Fibroblast of lung (primary cell): ENCODE measurements around the gene SEPTIN12. TPM values are rescaled to one million over a fixed set of nuclear protein-coding genes. Genes with fewer than 3 reads are reported as not detected.

Experiments
- DNase-seq, 2 donors: peaks; one replicate each; pipeline versions ENCODE4 v3.0.0 to v3.0.0-alpha.2; 2010; ENCODE audit warnings: low read depth in 2 of 2
- H2AFZ ChIP-seq: 2 replicates; pipeline ENCODE4 v1.5.1; 2012; ENCODE audit warnings: low read length, control low read depth, inconsistent platforms
- H3K27ac ChIP-seq: 2 replicates; pipeline ENCODE4 v1.5.1; 2011; ENCODE audit warnings: low read length, control low read depth; ENCODE audit not compliant: insufficient read depth
- H3K27me3 ChIP-seq: 2 replicates; pipeline ENCODE4 v1.5.1; 2011; ENCODE audit warnings: mild to moderate bottlenecking, low read length; ENCODE audit not compliant: control insufficient read depth, insufficient read depth
- H3K36me3 ChIP-seq: 2 replicates; pipeline ENCODE4 v1.5.1; 2011; ENCODE audit warnings: low read length; ENCODE audit not compliant: control insufficient read depth, insufficient read depth
- H3K4me1 ChIP-seq: 2 replicates; pipeline ENCODE4 v1.5.1; 2011; ENCODE audit warnings: low read length; ENCODE audit not compliant: control insufficient read depth, insufficient read depth; ENCODE audit errors: extremely low read depth
- H3K4me2 ChIP-seq: 2 replicates; pipeline ENCODE4 v1.5.1; 2011; ENCODE audit warnings: low read length, control low read depth; ENCODE audit not compliant: insufficient read depth; ENCODE audit errors: extremely low read depth
- H3K4me3 ChIP-seq, 4 experiments: fragments of 200-600 bp in 1 of 4; sonication (generic) in 1 of 4; replicated peaks in 1 of 4; 2 replicates each; pipeline ENCODE4 v1.5.1; 2011 to 2016; ENCODE audit warnings: low read length in 4 of 4, low read depth in 3 of 4, mild to moderate bottlenecking in 3 of 4, control low read depth in 2 of 4, inconsistent platforms in 1 of 4, mixed read lengths in 1 of 4; ENCODE audit not compliant: insufficient read depth in 1 of 4; ENCODE audit errors: control extremely low read depth in 1 of 4
- H3K79me2 ChIP-seq: 2 replicates; pipeline ENCODE4 v1.5.1; 2012; ENCODE audit warnings: mild to moderate bottlenecking, low read length, inconsistent platforms; ENCODE audit not compliant: control insufficient read depth, insufficient read depth
- H3K9ac ChIP-seq: 2 replicates; pipeline ENCODE4 v1.5.1; 2011; ENCODE audit warnings: mild to moderate bottlenecking, low read length, control low read depth; ENCODE audit not compliant: insufficient read depth
- H3K9me3 ChIP-seq: 2 replicates; pipeline ENCODE4 v1.5.1; 2012; ENCODE audit warnings: low read depth, low read length; ENCODE audit not compliant: control insufficient read depth, insufficient read depth
- H4K20me1 ChIP-seq: 2 replicates; pipeline ENCODE4 v1.5.1; 2011; ENCODE audit warnings: low read length; ENCODE audit not compliant: control insufficient read depth, insufficient read depth; ENCODE audit errors: extremely low read depth
- CTCF ChIP-seq, 2 donors: IDR thresholded peaks in 1 of 2; conservative IDR thresholded peaks in 1 of 2; 1 replicate in 1 of 2; 2 replicates in 1 of 2; pipeline ENCODE4 v1.5.1; 2011 to 2012; ENCODE audit warnings: low read length in 2 of 2, control low read depth in 1 of 2, inconsistent platforms in 1 of 2, low read depth in 1 of 2, mild to moderate bottlenecking in 1 of 2
- EZH2 ChIP-seq: IDR thresholded peaks from 2 replicates; pipeline ENCODE4 v1.5.1; 2012; ENCODE audit warnings: low read length, control low read depth, mild to moderate bottlenecking; ENCODE audit errors: missing control alignments
- polyA plus RNA-seq, 2 donors: library from polyadenylated mRNA; depleted of rRNA in 1 of 2; stranded (reverse) in 1 of 2; unstranded in 1 of 2; fragments of >200 nt; gene quantifications; 2 replicates each; pipeline ENCODE4 v1.2.1, GENCODE V29; 2011 to 2012; ENCODE audit warnings: missing spikeins in 1 of 2
- total RNA-seq: library from RNA; depleted of rRNA; stranded (reverse); fragments of >200 nt; gene quantifications from 2 replicates; pipeline ENCODE4 v1.2.1, GENCODE V29; 2014

SEPTIN12 gene
- total and polyA plus RNA-seq, 2 donors (not counting 1 experiment from before 2014, with no cell fraction given), result not detected

GRCh38 chr16:4734063-4734729, 53.9 kb downstream of the SEPTIN12 start, which contains the start of the genes ANKS3 and DNAAF8:
Gene ANKS3, minus strand, starts transcription at chr16:4734271. Its CDS starts 4,122 bp downstream, at chr16:4730149.
Gene DNAAF8, plus strand, starts transcription at chr16:4734537. Its CDS starts 1,978 bp downstream, at chr16:4736515.
- peak within 1 kb of the TSS; percentile 80 to 96 (median 81) for H3K4me3 ChIP-seq
- H3K4me1 ChIP-seq, result peaks cover 2% of the 10 kb centered on the region
- peak; percentile 96 to 98 for DNase-seq
- no peaks in the 10 kb centered on the region for H3K27me3 ChIP-seq
- H3K9me3 ChIP-seq, result no peaks in the 10 kb centered on the region
- H3K79me2 ChIP-seq, result peaks cover 11% of the 10 kb centered on the region
- peak within 1 kb of the TSS; percentile 94 for H2AFZ ChIP-seq
- no peak for TF ChIP-seq EZH2
- no peak for TF ChIP-seq CTCF (conservative IDR thresholded peaks at IDR 0.05 in 1 of 2, IDR thresholded peaks at IDR 0.05 in 1 of 2; ENCODE audit: low read depth in 1 of 2, low read length in 2 of 2)
- H3K9ac ChIP-seq, result peak within 1 kb of the TSS; percentile 86
- no peaks in the 10 kb centered on the region for H4K20me1 ChIP-seq
- peak within 1 kb of the TSS; percentile 93 for H3K4me2 ChIP-seq
- H3K27ac ChIP-seq, result peak within 1 kb of the TSS; percentile 74
- H3K36me3 ChIP-seq, result peaks cover 3% of the 10 kb centered on the region

GRCh38 chr16:4733747-4734062, 54.4 kb downstream of the SEPTIN12 start:
- peak overlapping the region; percentile 78 for H3K4me2 ChIP-seq
- H4K20me1 ChIP-seq, result no peaks in the 10 kb centered on the region
- peaks cover 2% of the 10 kb centered on the region for H3K4me1 ChIP-seq
- peak overlapping the region; percentile 91 for H2AFZ ChIP-seq
- peak overlapping the region; percentile 80 to 96 (median 80) for H3K4me3 ChIP-seq
- peaks cover 5% of the 10 kb centered on the region for H3K36me3 ChIP-seq
- TF ChIP-seq EZH2 (no peak), CTCF (conservative IDR thresholded peaks at IDR 0.05 in 1 of 2, IDR thresholded peaks at IDR 0.05 in 1 of 2; ENCODE audit: low read depth in 1 of 2, low read length in 2 of 2) (no peak)
- H3K9ac ChIP-seq, result peak overlapping the region; percentile 86
- DNase-seq, result peak in 1 of 2 donors; percentile 6
- peaks cover 11% of the 10 kb centered on the region for H3K79me2 ChIP-seq
- peak overlapping the region; percentile 74 for H3K27ac ChIP-seq
- no peaks in the 10 kb centered on the region for H3K27me3 ChIP-seq
- H3K9me3 ChIP-seq, result no peaks in the 10 kb centered on the region

GRCh38 chr16:4733211-4733742, 54.9 kb downstream of the SEPTIN12 start:
- no peak for DNase-seq

More at GRCh38 chr16:4733211-4733742, 54.9 kb downstream of the SEPTIN12 start:
- peaks cover 11% of the 10 kb centered on the region for H3K79me2 ChIP-seq
- H3K27me3 ChIP-seq, result no peaks in the 10 kb centered on the region
- TF ChIP-seq EZH2 (no peak), CTCF (conservative IDR thresholded peaks at IDR 0.05 in 1 of 2, IDR thresholded peaks at IDR 0.05 in 1 of 2; ENCODE audit: low read depth in 1 of 2, low read length in 2 of 2) (no peak)
- H4K20me1 ChIP-seq, result no peaks in the 10 kb centered on the region
- H3K4me3 ChIP-seq, result peak overlapping the region; percentile 80 to 96 (median 80)
- no peak overlapping the region for H3K27ac ChIP-seq
- peaks cover 5% of the 10 kb centered on the region for H3K36me3 ChIP-seq
- peak overlapping the region; percentile 86 for H3K9ac ChIP-seq
- H3K9me3 ChIP-seq, result no peaks in the 10 kb centered on the region
- H2AFZ ChIP-seq, result no peak overlapping the region
- H3K4me1 ChIP-seq, result peaks cover 2% of the 10 kb centered on the region
- H3K4me2 ChIP-seq, result peak overlapping the region; percentile 78
